ENCODE results near the gene SORCS2.

Gene SORCS2

GRCh38 chr4:7637139-7637538 is 444.8 kb downstream of the SORCS2 start:
- no peak for DNase-seq (ENCODE audit: low read depth)

- no peak for DNase-seq (ENCODE audit: low read depth)
Observed at GRCh38 chr4:7637971-7638370, 445.6 kb downstream of the SORCS2 start.

GRCh38 chr4:7638489-7638888 is 446.2 kb downstream of the SORCS2 start:
- DNase-seq (ENCODE audit: low read depth) = no peak

- DNase-seq (ENCODE audit: low read depth) = no peak
Observed at GRCh38 chr4:7638984-7639789, 446.8 kb downstream of the SORCS2 start.

- no peak for DNase-seq (ENCODE audit: low read depth)
Observed at GRCh38 chr4:7640136-7640535, 447.8 kb downstream of the SORCS2 start.

- no peak for DNase-seq (ENCODE audit: low read depth)
Observed at GRCh38 chr4:7641712-7642111, 449.4 kb downstream of the SORCS2 start.

- DNase-seq (ENCODE audit: low read depth) = no peak
Observed at GRCh38 chr4:7642741-7643458, 450.6 kb downstream of the SORCS2 start.

- DNase-seq (ENCODE audit: low read depth) = no peak
Observed at GRCh38 chr4:7645158-7645557, 452.8 kb downstream of the SORCS2 start.

- no peak for DNase-seq (ENCODE audit: low read depth)
Observed at GRCh38 chr4:7645956-7646355, 453.6 kb downstream of the SORCS2 start.

- DNase-seq (ENCODE audit: low read depth) = no peak
Observed at GRCh38 chr4:7646384-7647061, 454.2 kb downstream of the SORCS2 start.

- no peak for DNase-seq (ENCODE audit: low read depth)
Observed at GRCh38 chr4:7647186-7647585, 454.8 kb downstream of the SORCS2 start.

GRCh38 chr4:7647600-7648543 is 455.5 kb downstream of the SORCS2 start:
- DNase-seq (ENCODE audit: low read depth) = no peak

GRCh38 chr4:7648544-7649395 is 456.4 kb downstream of the SORCS2 start:
- DNase-seq (ENCODE audit: low read depth) = no peak

- no peak for DNase-seq (ENCODE audit: low read depth)
Observed at GRCh38 chr4:7649411-7649740, 457.0 kb downstream of the SORCS2 start.

GRCh38 chr4:7649741-7650531 is 457.6 kb downstream of the SORCS2 start:
- peak; percentile 38 for DNase-seq (ENCODE audit: low read depth)

GRCh38 chr4:7650606-7651385 is 458.5 kb downstream of the SORCS2 start:
- peak; percentile 15 for DNase-seq (ENCODE audit: low read depth)

- DNase-seq (ENCODE audit: low read depth) = no peak
Observed at GRCh38 chr4:7651461-7651921, 459.2 kb downstream of the SORCS2 start.

- no peak for DNase-seq (ENCODE audit: low read depth)
Observed at GRCh38 chr4:7652006-7652405, 459.7 kb downstream of the SORCS2 start.

GRCh38 chr4:7652451-7652881 is 460.1 kb downstream of the SORCS2 start:
- DNase-seq (ENCODE audit: low read depth) = no peak
